HepG2 (cell line): ENCODE measurements around the gene CARD9. TPM values are rescaled to one million over a fixed set of nuclear protein-coding genes. Genes with fewer than 3 reads are reported as not detected.

ENCODE experiments used
- ELF1 ChIP-seq: sonication (generic); formaldehyde crosslinking; IDR thresholded peaks from 2 replicates; pipeline ENCODE4 v1.4.0; 2020; ENCODE audit warnings: missing genetic modification reagents
- KLF11 ChIP-seq: IDR thresholded peaks from 2 replicates; pipeline ENCODE4 v1.6.1; 2016; ENCODE audit warnings: missing compliant biosample characterization
- MLXIP ChIP-seq: sonication (generic); formaldehyde crosslinking; IDR thresholded peaks from 2 replicates; pipeline ENCODE4 v1.9.0; 2021; ENCODE audit warnings: missing genetic modification reagents, borderline replicate concordance
- SNAI1 ChIP-seq: sonication (generic); formaldehyde crosslinking; IDR thresholded peaks from 2 replicates; pipeline ENCODE4 v1.5.0; 2020; ENCODE audit warnings: mild to moderate bottlenecking, missing genetic modification reagents, borderline replicate concordance
- ZNF263 ChIP-seq: sonication (generic); formaldehyde crosslinking; IDR thresholded peaks from 2 replicates; pipeline ENCODE4 v1.4.0; 2020; ENCODE audit warnings: missing genetic modification reagents
- polyA plus RNA-seq, 8 experiments: library from polyadenylated mRNA; depleted of rRNA in 3 of 8; stranded (reverse) in 7 of 8; unstranded in 1 of 8; fragments of >200 nt; fragmentation: Illumina TruSeq in 4 of 8; extraction: Trizol in 4 of 8; gene quantifications; 2 replicates each; pipeline versions ENCODE4 v1.2.1 to v1.2.3, GENCODE V29; 2011 to 2016; ENCODE audit warnings: low read depth in 4 of 8, missing spikeins in 1 of 8, mixed read lengths in 1 of 8; ENCODE audit not compliant: insufficient read depth in 1 of 8
- total RNA-seq, 5 experiments: library from RNA; depleted of rRNA; stranded (reverse); fragments of >200 nt; fragmentation: Illumina TruSeq; extraction: Trizol; gene quantifications; 2 replicates each; pipeline ENCODE4 v1.2.3, GENCODE V29; 2016; ENCODE audit warnings: low read depth in 1 of 5
- TF ChIP-seq, protein P1 (sequence below): sonication (generic); formaldehyde crosslinking; IDR thresholded peaks from 2 replicates; pipeline ENCODE4 v1.4.0; 2020; ENCODE audit warnings: mild to moderate bottlenecking, missing genetic modification reagents
- TF ChIP-seq, protein P2 (sequence below): sonication (generic); formaldehyde crosslinking; IDR thresholded peaks from 2 replicates; pipeline ENCODE4 v1.8.0; 2023; ENCODE audit warnings: mild to moderate bottlenecking, missing genetic modification reagents

CARD9 gene
- total and polyA plus RNA-seq, 2 of the 13 experiments (the other 11 are each of a cell fraction or from before 2014, with no cell fraction given), result 3.3 to 7.4 TPM

DNA sequence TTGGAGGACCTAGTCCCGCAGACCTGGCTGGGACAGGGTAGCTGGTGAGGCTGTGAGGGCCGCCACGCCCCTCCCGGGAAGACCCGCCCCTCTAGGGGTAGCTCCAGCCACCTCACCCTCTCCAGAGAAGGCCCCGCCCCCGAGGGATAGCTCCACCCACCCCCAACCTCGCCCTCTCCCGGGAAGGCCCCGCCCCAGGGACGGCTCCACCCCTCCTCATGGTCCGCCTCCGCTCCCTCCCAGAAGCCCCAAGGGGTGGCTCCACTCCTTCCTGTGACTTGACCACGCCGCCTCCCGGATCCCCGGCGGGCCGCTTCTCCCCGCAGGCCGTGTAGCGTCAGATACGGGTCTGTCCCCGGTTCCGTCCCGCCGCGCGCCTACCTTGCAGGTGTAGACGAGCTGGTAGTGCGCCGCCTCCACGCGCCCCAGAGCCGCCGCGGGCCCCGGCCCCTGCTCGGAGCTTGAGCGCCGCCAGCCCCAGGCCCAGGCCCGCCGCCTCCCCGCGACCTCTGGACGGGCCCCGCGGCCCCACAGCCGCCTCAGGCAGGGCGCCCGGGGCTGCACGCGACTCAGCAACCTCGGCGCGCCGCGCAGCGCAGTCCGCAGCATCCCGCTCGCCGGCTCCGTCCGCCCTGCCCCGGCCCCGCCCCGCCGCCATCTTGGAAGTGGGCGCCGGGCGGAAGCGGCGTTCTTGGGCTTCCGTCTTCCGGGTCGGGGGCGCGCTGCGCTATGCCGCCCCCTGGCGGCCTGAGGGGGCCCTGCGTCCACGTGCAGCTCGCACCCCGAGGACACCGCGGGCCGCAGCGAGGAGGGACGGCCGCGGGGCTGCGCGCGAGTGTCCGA, 10.1 kb downstream of the CARD9 start, which contains the start of gene DNLZ (continued):
- TF ChIP-seq, protein P1, sequence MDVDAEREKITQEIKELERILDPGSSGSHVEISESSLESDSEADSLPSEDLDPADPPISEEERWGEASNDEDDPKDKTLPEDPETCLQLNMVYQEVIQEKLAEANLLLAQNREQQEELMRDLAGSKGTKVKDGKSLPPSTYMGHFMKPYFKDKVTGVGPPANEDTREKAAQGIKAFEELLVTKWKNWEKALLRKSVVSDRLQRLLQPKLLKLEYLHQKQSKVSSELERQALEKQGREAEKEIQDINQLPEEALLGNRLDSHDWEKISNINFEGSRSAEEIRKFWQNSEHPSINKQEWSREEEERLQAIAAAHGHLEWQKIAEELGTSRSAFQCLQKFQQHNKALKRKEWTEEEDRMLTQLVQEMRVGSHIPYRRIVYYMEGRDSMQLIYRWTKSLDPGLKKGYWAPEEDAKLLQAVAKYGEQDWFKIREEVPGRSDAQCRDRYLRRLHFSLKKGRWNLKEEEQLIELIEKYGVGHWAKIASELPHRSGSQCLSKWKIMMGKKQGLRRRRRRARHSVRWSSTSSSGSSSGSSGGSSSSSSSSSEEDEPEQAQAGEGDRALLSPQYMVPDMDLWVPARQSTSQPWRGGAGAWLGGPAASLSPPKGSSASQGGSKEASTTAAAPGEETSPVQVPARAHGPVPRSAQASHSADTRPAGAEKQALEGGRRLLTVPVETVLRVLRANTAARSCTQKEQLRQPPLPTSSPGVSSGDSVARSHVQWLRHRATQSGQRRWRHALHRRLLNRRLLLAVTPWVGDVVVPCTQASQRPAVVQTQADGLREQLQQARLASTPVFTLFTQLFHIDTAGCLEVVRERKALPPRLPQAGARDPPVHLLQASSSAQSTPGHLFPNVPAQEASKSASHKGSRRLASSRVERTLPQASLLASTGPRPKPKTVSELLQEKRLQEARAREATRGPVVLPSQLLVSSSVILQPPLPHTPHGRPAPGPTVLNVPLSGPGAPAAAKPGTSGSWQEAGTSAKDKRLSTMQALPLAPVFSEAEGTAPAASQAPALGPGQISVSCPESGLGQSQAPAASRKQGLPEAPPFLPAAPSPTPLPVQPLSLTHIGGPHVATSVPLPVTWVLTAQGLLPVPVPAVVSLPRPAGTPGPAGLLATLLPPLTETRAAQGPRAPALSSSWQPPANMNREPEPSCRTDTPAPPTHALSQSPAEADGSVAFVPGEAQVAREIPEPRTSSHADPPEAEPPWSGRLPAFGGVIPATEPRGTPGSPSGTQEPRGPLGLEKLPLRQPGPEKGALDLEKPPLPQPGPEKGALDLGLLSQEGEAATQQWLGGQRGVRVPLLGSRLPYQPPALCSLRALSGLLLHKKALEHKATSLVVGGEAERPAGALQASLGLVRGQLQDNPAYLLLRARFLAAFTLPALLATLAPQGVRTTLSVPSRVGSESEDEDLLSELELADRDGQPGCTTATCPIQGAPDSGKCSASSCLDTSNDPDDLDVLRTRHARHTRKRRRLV (CRISPR knock-in tag), result no peak
- TF ChIP-seq MLXIP (0 out of 2 replicates have a peak, but pooled peaks have one; percentile 34), ELF1 (peak; percentile 94), ZNF263 (CRISPR knock-in tag) (peak; percentile 73), SNAI1 (CRISPR knock-in tag) (no peak), KLF11 (CRISPR knock-in tag) (no peak)
- TF ChIP-seq, protein P2, sequence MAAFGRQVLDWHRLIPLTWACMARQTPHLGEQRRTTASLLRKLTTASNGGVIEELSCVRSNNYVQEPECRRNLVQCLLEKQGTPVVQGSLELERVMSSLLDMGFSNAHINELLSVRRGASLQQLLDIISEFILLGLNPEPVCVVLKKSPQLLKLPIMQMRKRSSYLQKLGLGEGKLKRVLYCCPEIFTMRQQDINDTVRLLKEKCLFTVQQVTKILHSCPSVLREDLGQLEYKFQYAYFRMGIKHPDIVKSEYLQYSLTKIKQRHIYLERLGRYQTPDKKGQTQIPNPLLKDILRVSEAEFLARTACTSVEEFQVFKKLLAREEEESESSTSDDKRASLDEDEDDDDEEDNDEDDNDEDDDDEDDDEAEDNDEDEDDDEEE (CRISPR knock-in tag), result no peak
